IMR-90 (cell line): ENCODE results near the gene CHRNA7. TPM values are rescaled to one million over a fixed set of nuclear protein-coding genes. Genes with fewer than 3 reads are reported as not detected.

Source experiments
- ATAC-seq: fragments of 200-7000 bp; cut with Tn5 transposase; 2 replicates; pipeline ENCODE4 v1.9.1; 2020; ENCODE audit warnings: low read depth, mild to moderate bottlenecking, moderate library complexity
- BruUV-seq: library from RNA; stranded (reverse); fragments of 400-500 nt; replicated peaks from 2 replicates; lab custom pipeline; 2021; lab: Mats Ljungman, UMichigan
- CTCF ChIA-PET: fragments of 300-600 bp; formaldehyde crosslinking; extraction: SDS; loops from one replicate; lab custom pipeline; 2021; ENCODE audit warnings: antibody characterized with exemption; lab: Yijun Ruan, JAX
- POLR2A ChIA-PET: fragments of 300-600 bp; sonication (Branson Sonifier 250); formaldehyde crosslinking; loops from one replicate; lab custom pipeline; 2022; ENCODE audit warnings: antibody characterized with exemption; ENCODE audit not compliant: unreplicated experiment; lab: Charles Lee
- DNase-seq: peaks from one replicate; pipeline ENCODE4 v3.0.0; 2013
- H2AFZ ChIP-seq: replicated peaks from 2 replicates; pipeline ENCODE3; 2013; ENCODE audit warnings: low read length, mild to moderate bottlenecking; ENCODE audit not compliant: poor library complexity
- H2AK5ac ChIP-seq: 2 replicates; pipeline ENCODE4 v1.6.1; 2013; ENCODE audit warnings: low read depth, low read length, inconsistent platforms
- H2AK9ac ChIP-seq: replicated peaks from 2 replicates; pipeline ENCODE3; 2013; ENCODE audit warnings: mild to moderate bottlenecking, low read depth, low read length, moderate library complexity; ENCODE audit not compliant: poor library complexity
- H2BK120ac ChIP-seq: 2 replicates; pipeline ENCODE4 v1.6.1; 2013; ENCODE audit warnings: low read depth, low read length, inconsistent platforms
- H2BK15ac ChIP-seq: 3 replicates; pipeline ENCODE4 v1.6.1; 2013; ENCODE audit warnings: low read depth, low read length, inconsistent platforms
- H2BK20ac ChIP-seq: 2 replicates; pipeline ENCODE4 v1.6.1; 2013; ENCODE audit warnings: low read depth, mild to moderate bottlenecking, inconsistent platforms, low read length, moderate library complexity
- H2BK5ac ChIP-seq: 2 replicates; pipeline ENCODE4 v1.6.1; 2013; ENCODE audit warnings: mild to moderate bottlenecking, low read depth, low read length, inconsistent platforms; ENCODE audit not compliant: poor library complexity, severe bottlenecking
- H3K14ac ChIP-seq: replicated peaks from 2 replicates; pipeline ENCODE4 v1.6.1; 2013; ENCODE audit warnings: low read depth, low read length, inconsistent platforms
- H3K18ac ChIP-seq: 2 replicates; pipeline ENCODE4 v1.6.1; 2013; ENCODE audit warnings: low read depth, low read length, control low read depth
- H3K23ac ChIP-seq: 2 replicates; pipeline ENCODE4 v1.6.1; 2013; ENCODE audit warnings: low read depth, low read length, inconsistent platforms
- H3K27ac ChIP-seq: 2 replicates; pipeline ENCODE4 v1.5.1; 2013; ENCODE audit warnings: mild to moderate bottlenecking, control low read depth, low read length; ENCODE audit not compliant: insufficient read depth
- H3K27me3 ChIP-seq: 2 replicates; pipeline ENCODE4 v1.6.1; 2013; ENCODE audit warnings: low read length; ENCODE audit not compliant: control insufficient read depth, insufficient read depth
- H3K36me3 ChIP-seq: 2 replicates; pipeline ENCODE4 v1.6.1; 2013; ENCODE audit warnings: low read length, mixed read lengths; ENCODE audit not compliant: control insufficient read depth, insufficient read depth
- H3K4ac ChIP-seq: 2 replicates; pipeline ENCODE4 v1.6.1; 2013; ENCODE audit warnings: low read depth, low read length, inconsistent platforms
- H3K4me1 ChIP-seq: 2 replicates; pipeline ENCODE4 v1.6.1; 2013; ENCODE audit warnings: low read length, mixed read lengths; ENCODE audit not compliant: control insufficient read depth, insufficient read depth
- H3K4me2 ChIP-seq: 2 replicates; pipeline ENCODE4 v1.6.1; 2013; ENCODE audit warnings: low read depth, mild to moderate bottlenecking, control low read depth, low read length, moderate library complexity
- H3K4me3 ChIP-seq: 2 replicates; pipeline ENCODE4 v1.5.1; 2013; ENCODE audit warnings: low read depth, mild to moderate bottlenecking, control low read depth, low read length, moderate library complexity; ENCODE audit not compliant: insufficient read depth
- H3K56ac ChIP-seq: 2 replicates; pipeline ENCODE4 v1.6.1; 2013; ENCODE audit warnings: low read length, inconsistent platforms; ENCODE audit not compliant: insufficient read depth; ENCODE audit errors: extremely low read depth
- H3K79me1 ChIP-seq, 2 experiments: 2 replicates each; pipeline ENCODE4 v1.6.1; 2013; ENCODE audit warnings: low read length in 2 of 2, inconsistent platforms in 1 of 2, low read depth in 1 of 2
- H3K9ac ChIP-seq: 2 replicates; pipeline ENCODE4 v1.6.1; 2013; ENCODE audit warnings: low read depth, low read length, control low read depth
- H3K9me1 ChIP-seq: 2 replicates; pipeline ENCODE4 v1.6.1; 2013; ENCODE audit warnings: low read length, inconsistent platforms; ENCODE audit not compliant: insufficient read depth
- H3K9me3 ChIP-seq: 2 replicates; pipeline ENCODE4 v1.6.1; 2013; ENCODE audit warnings: low read length; ENCODE audit not compliant: control insufficient read depth, insufficient read depth
- H4K20me1 ChIP-seq: 2 replicates; pipeline ENCODE4 v1.6.1; 2013; ENCODE audit warnings: low read length, inconsistent platforms; ENCODE audit not compliant: insufficient read depth
- H4K5ac ChIP-seq: 2 replicates; pipeline ENCODE4 v1.6.1; 2013; ENCODE audit warnings: mild to moderate bottlenecking, low read depth, low read length, control low read depth
- H4K8ac ChIP-seq, 2 experiments: 2 replicates each; pipeline ENCODE4 v1.6.1; 2013; ENCODE audit warnings: low read depth in 2 of 2, low read length in 2 of 2, control low read depth in 1 of 2, inconsistent platforms in 1 of 2
- H4K91ac ChIP-seq: 2 replicates; pipeline ENCODE4 v1.6.1; 2013; ENCODE audit warnings: low read depth, low read length, inconsistent platforms; ENCODE audit not compliant: insufficient read depth
- CHD1 ChIP-seq: IDR thresholded peaks from 2 replicates; pipeline ENCODE4 v1.6.1; 2012; ENCODE audit warnings: low read depth, low read length, improper control_type of control experiment
- FOS ChIP-seq: fragments of 150-350 bp; IDR thresholded peaks from 2 replicates; pipeline ENCODE4 v1.6.1; 2016; ENCODE audit warnings: low read depth, low read length
- MAFK ChIP-seq: IDR thresholded peaks from 2 replicates; pipeline ENCODE4 v1.6.1; 2012; ENCODE audit warnings: low read depth, low read length, improper control_type of control experiment
- POLR2A ChIP-seq: IDR thresholded peaks from 2 replicates; pipeline ENCODE4 v1.6.1; 2012; ENCODE audit warnings: mild to moderate bottlenecking, low read depth, low read length
- RFX5 ChIP-seq: IDR thresholded peaks from 2 replicates; pipeline ENCODE4 v1.8.0; 2012; ENCODE audit warnings: low read depth, mild to moderate bottlenecking, low read length, moderate library complexity
- WGBS, 2 experiments: methylation state at CpG; one replicate each; pipeline versions ENCODE4 v1.1.5 to v1.1.7; 2013; ENCODE audit warnings: missing lambda C conversion rate in 2 of 2; ENCODE audit not compliant: insufficient read length in 1 of 2; ENCODE audit errors: extremely low coverage in 2 of 2; 5-methylcytosine and 5-hydroxymethylcytosine counted together
- dilution Hi-C: fragments of 300-500 bp; cut with HindIII; formaldehyde crosslinking; loops from one replicate; pipeline ENCODE4 v1.14.3; 2018; ENCODE audit warnings: low sequenced_read_pairs; ENCODE audit not compliant: unreplicated experiment
- in situ Hi-C: fragments of 300-500 bp; cut with MboI; formaldehyde crosslinking; loops from 3 replicates; pipeline ENCODE4 v1.14.3; 2019; ENCODE audit warnings: low sequenced_read_pairs, inconsistent platforms, mixed read lengths
- intact Hi-C: fragments of 100-400 bp; cut with micrococcal nuclease; formaldehyde crosslinking; loops from 2 replicates; pipeline ENCODE4 v1.10.0; 2022
- polyA plus RNA-seq, 3 experiments: library from polyadenylated mRNA; depleted of rRNA; stranded (reverse); fragments of >200 nt; gene quantifications; 2 replicates each; pipeline ENCODE4 v1.2.3, GENCODE V29; 2012; ENCODE audit warnings: low replicate concordance in 1 of 3
- total RNA-seq: library from RNA; depleted of rRNA; stranded (reverse); fragments of >200 nt; gene quantifications from 2 replicates; pipeline ENCODE4 v1.2.3, GENCODE V29; 2012

CHRNA7 gene
- total and polyA plus RNA-seq, 2 of the 4 experiments (the other 2 are of a cell fraction): 0.10 TPM; not detected in 1

GRCh38 chr15:32117122-32117521 is 86.8 kb downstream of the CHRNA7 start:
- Histone ChIP-seq H3K9ac (no peak overlapping the region), H3K56ac (no peak overlapping the region), H3K9me3 (no peaks in the 10 kb centered on the region), H2BK15ac (no peak overlapping the region), H3K79me1 (no peaks in the 10 kb centered on the region), H3K36me3 (no peaks in the 10 kb centered on the region), H2AFZ (no peak overlapping the region), H3K23ac (no peak overlapping the region), H2AK5ac (no peak overlapping the region), H3K27me3 (no peaks in the 10 kb centered on the region), H3K4me1 (no peaks in the 10 kb centered on the region), H2BK120ac (no peak overlapping the region), H4K5ac (no peak overlapping the region), H2BK5ac (no peak overlapping the region), H2AK9ac (no peak overlapping the region), H4K91ac (no peak overlapping the region), H4K20me1 (no peaks in the 10 kb centered on the region), H3K4ac (no peak overlapping the region), H3K4me2 (no peak overlapping the region), H3K4me3 (no peak overlapping the region), H3K27ac (no peak overlapping the region), H4K8ac (no peak overlapping the region), H2BK20ac (no peak overlapping the region), H3K18ac (no peak overlapping the region), H3K9me1 (no peaks in the 10 kb centered on the region), H3K14ac (no peak overlapping the region)
- no peak for DNase-seq
- in situ Hi-C loops: no loop called here
- no TSS peak for BruUV-seq
- 22% methylated on average over 2 of the region's 4 CpGs; no CpG with 5 or more reads in 1 of the 2 experiments for WGBS, 2 experiments
- intact Hi-C loops: no loop called here
- dilution Hi-C loops: no loop called here
- ATAC-seq: no peak
- ChIA-PET POLR2A (no interaction called here), CTCF (no interaction called here)
- TF ChIP-seq CHD1 (no peak), POLR2A (no peak), RFX5 (no peak), MAFK (no peak), FOS (no peak)
